ENCODE data around the gene POP4. TPM values are rescaled to one million over a fixed set of nuclear protein-coding genes. Genes with fewer than 3 reads are reported as not detected.
A peak's percentile ranks its signal among the peaks of the same experiment; 100 is the strongest.

POP4 gene
- total and polyA plus RNA-seq, 2 donors (not counting 3 experiments of a cell fraction or from before 2014, with no cell fraction given) = 56.2 to 64.4 TPM

DNA sequence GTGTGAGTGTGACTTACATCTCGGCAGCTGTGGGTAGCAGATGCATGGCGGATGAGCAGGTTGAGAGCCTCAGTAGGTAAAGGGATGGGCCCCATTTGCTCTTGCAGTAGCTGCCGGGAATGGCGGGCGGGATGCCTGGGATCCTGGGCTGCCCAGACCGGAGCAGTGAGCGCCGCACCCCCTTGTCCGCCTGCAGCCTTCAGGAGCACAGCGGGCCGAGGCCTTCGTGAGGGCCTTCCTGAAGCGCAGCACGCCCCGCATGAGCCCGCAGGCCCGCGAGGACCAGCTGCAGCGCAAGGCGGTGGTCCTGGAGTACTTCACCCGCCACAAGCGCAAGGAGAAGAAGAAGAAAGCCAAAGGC is 4.1 kb downstream of the POP4 start:
- BruUV-seq (replicated peaks) = no TSS peak
- no peaks in the 10 kb centered on the region for H4K20me1 ChIP-seq (replicated peaks; ENCODE audit: control insufficient read depth, extremely low read depth, insufficient read depth, low read length)
- no peak overlapping the region for H3K4me3 ChIP-seq (replicated peaks in 1 of 3; ENCODE audit: insufficient read depth in 1 of 3, low read depth in 1 of 3, low read length in 3 of 3)
- CTCF ChIA-PET = interaction anchor here (0.7 to 7.8 kb wide), 28 partner anchors 8 to 332 kb away, joined by 3 to 210 read pairs (median 5); partner anchors contain the start of genes C19orf12, PLEKHF1 and URI1
- no peak overlapping the region for H2AFZ ChIP-seq (ENCODE audit: low read depth, low read length)
- no peak for DNase-seq (ENCODE audit: low read depth, low spot score)
- peaks cover 8% of the 10 kb centered on the region for H3K4me1 ChIP-seq (ENCODE audit: control insufficient read depth, extremely low read depth, insufficient read depth, low read length)
- H3K79me2 ChIP-seq (ENCODE audit: control insufficient read depth, insufficient read depth, low read length) = peaks cover 8% of the 10 kb centered on the region
- no peak for TF ChIP-seq EZH2 (IDR thresholded peaks at IDR 0.05; ENCODE audit: borderline replicate concordance, low read depth, low read length, severe bottlenecking)
- no peak for TF ChIP-seq POLR2A (IDR thresholded peaks at IDR 0.05; ENCODE audit: low read depth, low read length)
- no peak for TF ChIP-seq FOS (IDR thresholded peaks at IDR 0.05; ENCODE audit: borderline replicate concordance, insufficient read depth, low read length)
- TF ChIP-seq POLR2AphosphoS5 (IDR thresholded peaks at IDR 0.05; ENCODE audit: insufficient read depth, low read depth, low read length) = no peak
- H3K27me3 ChIP-seq (ENCODE audit: control insufficient read depth in 2 of 2, insufficient read depth in 2 of 2, low read length in 2 of 2) = no peaks in the 10 kb centered on the region
- no peak overlapping the region for H3K27ac ChIP-seq (ENCODE audit: insufficient read depth, low read depth, low read length)
- H3K9me1 ChIP-seq (replicated peaks; ENCODE audit: control insufficient read depth, extremely low read depth, insufficient read depth, low read length) = no peaks in the 10 kb centered on the region
- H3K9me3 ChIP-seq (replicated peaks; ENCODE audit: control insufficient read depth, insufficient read depth, low read length) = no peaks in the 10 kb centered on the region
- no peak for FAIRE-seq
- H3K4me2 ChIP-seq (ENCODE audit: insufficient read depth, low read length) = no peak overlapping the region
- H3K9ac ChIP-seq (replicated peaks; ENCODE audit: extremely low read depth, insufficient read depth, low read length) = no peak overlapping the region
- intact Hi-C loops (cut with micrococcal nuclease) = loop anchor here (1.0 kb wide), 4 partner anchors 56 to 263 kb away; no protein-coding TSS in a partner anchor
- dilution Hi-C loops (cut with MboI; ENCODE audit: extremely low pct_ligation_motif_present, low sequenced_read_pairs) = no loop called here
- POLR2A ChIA-PET = interaction anchor here (1.1 kb wide), 1 partner anchor 106 kb away, joined by 5 read pairs; no protein-coding TSS in a partner anchor
- peaks cover 4 to 22% of the 10 kb centered on the region in 2 experiments for H3K36me3 ChIP-seq (ENCODE audit: control insufficient read depth in 2 of 2, extremely low read depth in 1 of 2, insufficient read depth in 2 of 2, low read length in 2 of 2)

DNA sequence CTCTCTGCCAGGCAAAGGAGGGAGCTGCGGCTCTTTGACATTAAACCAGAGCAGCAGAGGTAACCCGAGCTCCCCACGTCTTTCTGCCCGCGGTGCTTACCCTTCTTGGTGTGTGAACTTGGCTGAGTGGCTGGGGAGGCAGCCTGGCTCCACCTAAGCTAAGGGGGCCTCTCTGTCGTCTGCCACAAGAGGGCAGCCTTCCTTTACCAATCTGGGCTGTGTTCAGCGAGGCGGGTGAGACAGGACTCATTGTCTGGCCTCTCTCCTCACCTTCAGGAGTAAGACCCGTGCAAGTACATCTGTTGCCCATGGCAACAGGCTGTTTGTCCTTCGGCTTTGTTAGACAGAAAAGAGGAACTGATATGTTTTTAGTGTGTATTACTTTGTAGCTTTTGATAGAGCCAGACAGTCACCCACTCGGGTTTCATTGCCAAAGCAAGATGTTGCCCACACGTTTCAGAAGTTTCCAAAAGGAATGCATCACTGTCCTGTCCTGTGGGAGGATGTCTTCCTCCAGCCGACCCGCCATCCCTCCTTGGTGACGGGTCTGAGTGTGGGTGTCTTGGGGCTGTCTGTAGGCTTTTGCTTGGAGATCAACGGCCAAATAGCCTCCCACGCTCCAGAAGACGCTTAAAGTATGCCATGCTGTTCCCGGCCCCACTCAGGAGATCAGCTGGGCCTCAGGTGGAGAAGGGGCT is 4.6 kb downstream of the POP4 start:
- Histone ChIP-seq H3K4me2 (ENCODE audit: insufficient read depth, low read length) (no peak overlapping the region), H3K9me1 (replicated peaks; ENCODE audit: control insufficient read depth, extremely low read depth, insufficient read depth, low read length) (no peaks in the 10 kb centered on the region), H3K27me3 (ENCODE audit: control insufficient read depth in 2 of 2, insufficient read depth in 2 of 2, low read length in 2 of 2) (no peaks in the 10 kb centered on the region), H4K20me1 (replicated peaks; ENCODE audit: control insufficient read depth, extremely low read depth, insufficient read depth, low read length) (no peaks in the 10 kb centered on the region), H3K9ac (replicated peaks; ENCODE audit: extremely low read depth, insufficient read depth, low read length) (no peak overlapping the region), H3K4me3 (replicated peaks in 1 of 3; ENCODE audit: insufficient read depth in 1 of 3, low read depth in 1 of 3, low read length in 3 of 3) (no peak overlapping the region), H3K36me3 (ENCODE audit: control insufficient read depth in 2 of 2, extremely low read depth in 1 of 2, insufficient read depth in 2 of 2, low read length in 2 of 2) (peaks cover 4 to 23% of the 10 kb centered on the region in 2 experiments), H3K27ac (ENCODE audit: insufficient read depth, low read depth, low read length) (no peak overlapping the region), H2AFZ (ENCODE audit: low read depth, low read length) (no peak overlapping the region), H3K79me2 (ENCODE audit: control insufficient read depth, insufficient read depth, low read length) (peaks cover 8% of the 10 kb centered on the region), H3K9me3 (replicated peaks; ENCODE audit: control insufficient read depth, insufficient read depth, low read length) (no peaks in the 10 kb centered on the region), H3K4me1 (ENCODE audit: control insufficient read depth, extremely low read depth, insufficient read depth, low read length) (peaks cover 5% of the 10 kb centered on the region)
- ChIA-PET POLR2A (interaction anchor here (1.1 kb wide), 1 partner anchor 105 kb away, joined by 5 read pairs; no protein-coding TSS in a partner anchor), CTCF (interaction anchor here (0.7 to 7.8 kb wide), 28 partner anchors 8 to 331 kb away, joined by 3 to 210 read pairs (median 5); partner anchors contain the start of genes C19orf12, PLEKHF1 and URI1)
- dilution Hi-C loops (cut with MboI; ENCODE audit: extremely low pct_ligation_motif_present, low sequenced_read_pairs) = no loop called here
- TF ChIP-seq POLR2A (IDR thresholded peaks at IDR 0.05; ENCODE audit: low read depth, low read length) (no peak), FOS (IDR thresholded peaks at IDR 0.05; ENCODE audit: borderline replicate concordance, insufficient read depth, low read length) (no peak)
- TF ChIP-seq, protein P1, sequence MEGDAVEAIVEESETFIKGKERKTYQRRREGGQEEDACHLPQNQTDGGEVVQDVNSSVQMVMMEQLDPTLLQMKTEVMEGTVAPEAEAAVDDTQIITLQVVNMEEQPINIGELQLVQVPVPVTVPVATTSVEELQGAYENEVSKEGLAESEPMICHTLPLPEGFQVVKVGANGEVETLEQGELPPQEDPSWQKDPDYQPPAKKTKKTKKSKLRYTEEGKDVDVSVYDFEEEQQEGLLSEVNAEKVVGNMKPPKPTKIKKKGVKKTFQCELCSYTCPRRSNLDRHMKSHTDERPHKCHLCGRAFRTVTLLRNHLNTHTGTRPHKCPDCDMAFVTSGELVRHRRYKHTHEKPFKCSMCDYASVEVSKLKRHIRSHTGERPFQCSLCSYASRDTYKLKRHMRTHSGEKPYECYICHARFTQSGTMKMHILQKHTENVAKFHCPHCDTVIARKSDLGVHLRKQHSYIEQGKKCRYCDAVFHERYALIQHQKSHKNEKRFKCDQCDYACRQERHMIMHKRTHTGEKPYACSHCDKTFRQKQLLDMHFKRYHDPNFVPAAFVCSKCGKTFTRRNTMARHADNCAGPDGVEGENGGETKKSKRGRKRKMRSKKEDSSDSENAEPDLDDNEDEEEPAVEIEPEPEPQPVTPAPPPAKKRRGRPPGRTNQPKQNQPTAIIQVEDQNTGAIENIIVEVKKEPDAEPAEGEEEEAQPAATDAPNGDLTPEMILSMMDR (IDR thresholded peaks at IDR 0.05; ENCODE audit: extremely low read depth in 1 of 2, insufficient read depth in 1 of 2, low read depth in 1 of 2, low read length in 2 of 2) = peak; percentile 79 to 94
- TF ChIP-seq, protein P2, sequence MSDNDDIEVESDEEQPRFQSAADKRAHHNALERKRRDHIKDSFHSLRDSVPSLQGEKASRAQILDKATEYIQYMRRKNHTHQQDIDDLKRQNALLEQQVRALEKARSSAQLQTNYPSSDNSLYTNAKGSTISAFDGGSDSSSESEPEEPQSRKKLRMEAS (IDR thresholded peaks at IDR 0.05; ENCODE audit: insufficient read depth, insufficient read length) = no peak
- BruUV-seq (replicated peaks) = no TSS peak
- intact Hi-C loops (cut with micrococcal nuclease) = loop anchor here (1.0 kb wide), 4 partner anchors 56 to 263 kb away; no protein-coding TSS in a partner anchor
- FAIRE-seq = peak; percentile 85
- peak; percentile 64 for DNase-seq (ENCODE audit: low read depth, low spot score)
